ENCODE results near the gene GPR173. TPM values are rescaled to one million over a fixed set of nuclear protein-coding genes. Genes with fewer than 3 reads are reported as not detected.

Gene GPR173
- total and polyA plus RNA-seq, 7 donors = 0.03 to 0.34 (median 0.16) TPM

GRCh38 chrX:53013291-53013690 is 35.3 kb upstream of the GPR173 start:
- Histone ChIP-seq H3K27ac (no peak overlapping the region), H3K4me1 (no peaks in the 10 kb centered on the region), H3K4me3 (no peak overlapping the region), H3K36me3 (ENCODE audit: insufficient read depth in 1 of 2, low read depth in 1 of 2) (no peaks in the 10 kb centered on the region), H3K27me3 (ENCODE audit: insufficient read depth in 3 of 3, low read length in 2 of 3) (peaks cover 0 to 57% (median 0%) of the 10 kb centered on the region in 3 donors), H3K9me3 (peaks cover 4% of the 10 kb centered on the region)
- TF ChIP-seq CTCF (IDR thresholded peaks at IDR 0.05) = no peak
- intact Hi-C loops (cut with DNase I) = no loop called here
- ATAC-seq (no peak), DNase-seq (no peak)
- WGBS, 3 donors = 63 to 70% (median 67%) methylated on average over 1 of the region's 1 CpG

GRCh38 chrX:53018627-53019026 is 30.0 kb upstream of the GPR173 start:
- no peak for TF ChIP-seq CTCF (IDR thresholded peaks at IDR 0.05)
- WGBS, 3 donors = 17 to 29% (median 20%) methylated on average over 4 of the region's 4 CpGs
- H3K9me3 ChIP-seq = no peaks in the 10 kb centered on the region
- DNase-seq (no peak), ATAC-seq (no peak)
- H3K27me3 ChIP-seq (ENCODE audit: insufficient read depth in 3 of 3, low read length in 2 of 3) = peaks cover 0 to 72% (median 0%) of the 10 kb centered on the region in 3 donors
- no peak overlapping the region for H3K27ac ChIP-seq
- H3K4me1 ChIP-seq = no peaks in the 10 kb centered on the region
- H3K4me3 ChIP-seq = no peak overlapping the region
- H3K36me3 ChIP-seq (ENCODE audit: insufficient read depth in 1 of 2, low read depth in 1 of 2) = no peaks in the 10 kb centered on the region
- intact Hi-C loops (cut with DNase I) = no loop called here

- WGBS, 3 donors = 11 to 34% (median 30%) methylated on average over 3 to 5 of the region's 8 CpGs
- H3K9me3 ChIP-seq = no peaks in the 10 kb centered on the region
- intact Hi-C loops (cut with DNase I) = loop anchor here in 1 of 2 donors (10.0 kb wide), 1 partner anchor 732 kb away; no protein-coding TSS in a partner anchor
- DNase-seq (no peak), ATAC-seq (no peak)
- TF ChIP-seq CTCF (IDR thresholded peaks at IDR 0.05) = no peak
- H3K36me3 ChIP-seq (ENCODE audit: insufficient read depth in 1 of 2, low read depth in 1 of 2) = no peaks in the 10 kb centered on the region
- peaks cover 0 to 41% (median 0%) of the 10 kb centered on the region in 3 donors for H3K27me3 ChIP-seq (ENCODE audit: insufficient read depth in 3 of 3, low read length in 2 of 3)
- no peaks in the 10 kb centered on the region for H3K4me1 ChIP-seq
- no peak overlapping the region for H3K4me3 ChIP-seq
- H3K27ac ChIP-seq = no peak overlapping the region
These were observed 26.2 kb upstream of the GPR173 start for GRCh38 chrX:53022381-53022780.

- Histone ChIP-seq H3K4me1 (no peaks in the 10 kb centered on the region), H3K27ac (no peak overlapping the region), H3K4me3 (no peak overlapping the region), H3K27me3 (ENCODE audit: insufficient read depth in 3 of 3, low read length in 2 of 3) (peaks cover 0 to 36% (median 0%) of the 10 kb centered on the region in 3 donors), H3K9me3 (no peaks in the 10 kb centered on the region), H3K36me3 (ENCODE audit: insufficient read depth in 1 of 2, low read depth in 1 of 2) (no peaks in the 10 kb centered on the region)
- intact Hi-C loops (cut with DNase I) = loop anchor here in 1 of 2 donors (10.0 kb wide), 1 partner anchor 726 kb away; no protein-coding TSS in a partner anchor
- 73 to 83% (median 75%) methylated on average over 1 of the region's 1 CpG for WGBS, 3 donors
- TF ChIP-seq CTCF (IDR thresholded peaks at IDR 0.05) = no peak
- no peak for DNase-seq
- ATAC-seq = no peak
These were observed 19.9 kb upstream of the GPR173 start for GRCh38 chrX:53028678-53029077.

- Histone ChIP-seq H3K36me3 (ENCODE audit: insufficient read depth in 1 of 2, low read depth in 1 of 2) (no peaks in the 10 kb centered on the region), H3K4me1 (no peaks in the 10 kb centered on the region), H3K4me3 (no peak overlapping the region), H3K9me3 (no peaks in the 10 kb centered on the region), H3K27ac (no peak overlapping the region), H3K27me3 (ENCODE audit: insufficient read depth in 3 of 3, low read length in 2 of 3) (peaks cover 0 to 51% (median 0%) of the 10 kb centered on the region in 3 donors)
- 19 to 41% (median 26%) methylated on average over 4 of the region's 4 CpGs for WGBS, 3 donors
- ATAC-seq = no peak
- no peak for TF ChIP-seq CTCF (IDR thresholded peaks at IDR 0.05)
- intact Hi-C loops (cut with DNase I) = no loop called here
- DNase-seq = no peak
These were observed 17.2 kb upstream of the GPR173 start for GRCh38 chrX:53031380-53031779.

Measured in psoas muscle (tissue), 8 donors.